AG09319 (cell line): ENCODE results near the gene MCTP2.

Source experiments
- DNase-seq: peaks from one replicate; pipeline ENCODE4 v3.0.0-alpha.2; 2010; ENCODE audit warnings: low read depth; ENCODE audit errors: extremely low read depth
- TF ChIP-seq, protein P1 (sequence below): IDR thresholded peaks from 2 replicates; pipeline ENCODE4 v1.5.1; 2011; ENCODE audit warnings: low read depth, mild to moderate bottlenecking, inconsistent platforms, low read length, moderate library complexity

Gene MCTP2, protein sequence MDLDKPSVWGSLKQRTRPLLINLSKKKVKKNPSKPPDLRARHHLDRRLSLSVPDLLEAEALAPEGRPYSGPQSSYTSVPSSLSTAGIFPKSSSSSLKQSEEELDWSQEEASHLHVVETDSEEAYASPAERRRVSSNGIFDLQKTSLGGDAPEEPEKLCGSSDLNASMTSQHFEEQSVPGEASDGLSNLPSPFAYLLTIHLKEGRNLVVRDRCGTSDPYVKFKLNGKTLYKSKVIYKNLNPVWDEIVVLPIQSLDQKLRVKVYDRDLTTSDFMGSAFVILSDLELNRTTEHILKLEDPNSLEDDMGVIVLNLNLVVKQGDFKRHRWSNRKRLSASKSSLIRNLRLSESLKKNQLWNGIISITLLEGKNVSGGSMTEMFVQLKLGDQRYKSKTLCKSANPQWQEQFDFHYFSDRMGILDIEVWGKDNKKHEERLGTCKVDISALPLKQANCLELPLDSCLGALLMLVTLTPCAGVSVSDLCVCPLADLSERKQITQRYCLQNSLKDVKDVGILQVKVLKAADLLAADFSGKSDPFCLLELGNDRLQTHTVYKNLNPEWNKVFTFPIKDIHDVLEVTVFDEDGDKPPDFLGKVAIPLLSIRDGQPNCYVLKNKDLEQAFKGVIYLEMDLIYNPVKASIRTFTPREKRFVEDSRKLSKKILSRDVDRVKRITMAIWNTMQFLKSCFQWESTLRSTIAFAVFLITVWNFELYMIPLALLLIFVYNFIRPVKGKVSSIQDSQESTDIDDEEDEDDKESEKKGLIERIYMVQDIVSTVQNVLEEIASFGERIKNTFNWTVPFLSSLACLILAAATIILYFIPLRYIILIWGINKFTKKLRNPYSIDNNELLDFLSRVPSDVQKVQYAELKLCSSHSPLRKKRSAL

DNA sequence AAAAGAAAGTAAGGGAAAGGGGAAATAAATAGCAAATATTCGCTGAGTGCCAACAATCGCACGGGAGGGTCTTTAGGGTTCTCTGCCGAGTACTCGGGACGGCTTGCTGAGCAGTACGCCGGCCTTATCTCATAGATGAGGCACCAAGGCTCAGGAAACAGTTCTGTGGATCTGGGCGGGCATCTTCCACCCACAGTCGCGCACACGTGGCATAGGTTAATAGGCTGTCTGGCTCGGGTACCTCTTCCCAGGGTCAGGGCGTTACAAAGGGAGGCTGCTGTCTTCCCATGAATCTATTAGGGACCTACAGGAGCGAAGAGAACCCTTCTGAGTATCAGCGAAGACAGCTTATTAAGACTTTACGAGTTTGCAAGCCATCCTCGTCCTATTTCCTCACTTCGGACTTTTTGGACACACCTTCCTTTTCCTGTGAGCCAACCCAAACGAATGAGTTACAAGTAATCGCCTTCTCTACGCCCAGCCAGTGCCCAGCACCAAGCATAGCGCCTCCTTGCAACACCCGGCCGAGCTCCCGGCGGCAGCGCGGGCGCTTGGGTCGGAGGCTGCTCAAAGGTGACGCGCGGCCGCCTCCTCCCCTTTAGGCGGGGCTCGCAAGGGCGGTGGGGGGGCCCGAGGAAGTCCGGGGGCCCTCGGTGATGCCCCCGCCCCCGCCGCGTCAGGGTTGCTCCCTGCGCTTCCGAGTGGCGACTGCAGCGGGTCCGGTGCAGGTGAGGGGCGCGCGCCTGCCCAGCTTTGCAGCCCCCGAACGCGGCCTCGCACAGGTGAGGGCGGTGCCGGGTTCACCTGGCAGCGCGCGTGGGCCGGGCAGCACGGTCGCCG, at the start of gene MCTP2:
MCTP2 (plus strand) TSS at position 679 of the 840 bp plus-strand sequence. CDS start 66,705 bp downstream, outside the sequence.
- TF ChIP-seq, protein P1, sequence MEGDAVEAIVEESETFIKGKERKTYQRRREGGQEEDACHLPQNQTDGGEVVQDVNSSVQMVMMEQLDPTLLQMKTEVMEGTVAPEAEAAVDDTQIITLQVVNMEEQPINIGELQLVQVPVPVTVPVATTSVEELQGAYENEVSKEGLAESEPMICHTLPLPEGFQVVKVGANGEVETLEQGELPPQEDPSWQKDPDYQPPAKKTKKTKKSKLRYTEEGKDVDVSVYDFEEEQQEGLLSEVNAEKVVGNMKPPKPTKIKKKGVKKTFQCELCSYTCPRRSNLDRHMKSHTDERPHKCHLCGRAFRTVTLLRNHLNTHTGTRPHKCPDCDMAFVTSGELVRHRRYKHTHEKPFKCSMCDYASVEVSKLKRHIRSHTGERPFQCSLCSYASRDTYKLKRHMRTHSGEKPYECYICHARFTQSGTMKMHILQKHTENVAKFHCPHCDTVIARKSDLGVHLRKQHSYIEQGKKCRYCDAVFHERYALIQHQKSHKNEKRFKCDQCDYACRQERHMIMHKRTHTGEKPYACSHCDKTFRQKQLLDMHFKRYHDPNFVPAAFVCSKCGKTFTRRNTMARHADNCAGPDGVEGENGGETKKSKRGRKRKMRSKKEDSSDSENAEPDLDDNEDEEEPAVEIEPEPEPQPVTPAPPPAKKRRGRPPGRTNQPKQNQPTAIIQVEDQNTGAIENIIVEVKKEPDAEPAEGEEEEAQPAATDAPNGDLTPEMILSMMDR = peak; percentile 12

DNA sequence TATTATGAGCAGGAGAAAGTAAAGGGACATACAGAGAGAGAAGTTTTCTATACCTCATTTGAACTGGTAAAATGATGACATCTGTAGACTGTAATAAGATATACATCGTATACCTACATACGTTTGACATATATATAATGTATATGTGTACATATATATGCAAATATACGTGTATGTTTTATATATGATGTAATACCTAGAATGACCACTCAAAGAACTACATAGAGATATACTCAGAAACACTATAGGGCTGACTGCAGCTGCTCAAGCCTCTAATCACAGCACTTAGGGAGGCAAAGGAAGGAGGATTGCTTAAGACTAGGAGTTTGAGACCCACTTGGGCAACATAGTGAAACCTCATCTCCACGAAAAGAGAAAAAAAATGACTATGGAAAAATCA, 48.5 kb upstream of the MCTP2 start:
- TF ChIP-seq, protein P1 = no peak

More for the DNA sequence above, at the start of gene MCTP2:
- DNase-seq = no peak

DNA sequence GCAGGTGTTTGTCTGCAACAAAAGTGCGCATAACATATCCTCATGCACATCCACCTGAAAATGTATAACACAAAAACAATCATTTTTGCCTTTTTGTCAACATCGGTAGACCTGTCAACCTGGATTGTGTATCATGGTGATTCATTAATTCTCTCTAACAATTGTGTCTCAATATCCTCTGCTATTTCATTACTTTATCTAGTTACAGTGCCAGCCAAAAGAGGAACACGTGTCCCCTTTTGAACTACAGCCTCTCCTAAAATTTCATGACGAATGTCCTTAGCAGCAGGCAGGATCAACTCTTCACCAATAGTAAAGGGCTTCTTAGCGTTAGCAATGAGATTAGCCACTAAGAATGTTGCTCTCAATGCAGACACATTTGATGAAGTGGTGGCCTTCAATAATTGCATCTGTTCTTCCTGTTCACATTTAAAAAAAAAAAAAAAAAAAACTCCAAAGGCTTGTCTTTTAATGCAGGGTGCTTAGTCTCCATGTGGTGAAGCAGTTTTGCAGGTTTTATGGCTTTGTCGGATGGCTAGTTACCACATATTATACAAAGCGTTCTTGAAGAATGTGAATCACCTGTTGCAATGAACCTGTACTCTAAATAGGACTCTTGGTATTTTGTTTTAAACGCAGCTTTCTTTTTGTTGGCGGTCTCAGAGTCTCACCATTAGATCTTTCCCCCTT, 45.7 kb upstream of the MCTP2 start:
- TF ChIP-seq, protein P1 = no peak
- no peak for DNase-seq

More for the DNA sequence above, 48.5 kb upstream of the MCTP2 start:
- DNase-seq = no peak

DNA sequence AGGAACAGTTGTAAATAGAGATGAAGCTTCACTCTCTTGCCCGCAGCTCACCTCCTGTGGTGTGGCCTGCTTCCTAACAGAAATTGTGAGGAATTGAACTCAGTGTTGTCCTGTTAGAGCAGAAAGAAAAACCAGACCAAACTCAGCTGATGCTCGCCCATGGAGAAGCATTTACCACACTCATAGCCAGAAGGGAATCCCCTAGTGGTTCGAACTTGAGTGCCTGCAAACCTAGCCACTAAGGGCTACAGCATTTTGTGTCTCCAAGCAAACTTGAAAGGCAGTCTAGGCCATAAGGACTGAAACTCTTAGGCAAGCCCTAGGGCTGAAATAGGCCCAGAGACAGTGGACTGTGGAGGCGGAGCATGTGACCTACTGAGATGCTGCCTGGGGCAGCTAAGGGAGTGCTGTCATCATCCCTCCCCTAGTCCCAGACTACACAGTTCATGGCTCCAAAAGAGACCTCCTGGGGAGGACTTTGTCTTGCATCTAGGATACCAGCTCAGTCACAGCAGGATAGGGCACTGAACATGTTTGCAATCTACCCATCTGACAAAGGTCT, 44.5 kb upstream of the MCTP2 start:
- TF ChIP-seq, protein P1 = no peak
- DNase-seq = no peak

DNA sequence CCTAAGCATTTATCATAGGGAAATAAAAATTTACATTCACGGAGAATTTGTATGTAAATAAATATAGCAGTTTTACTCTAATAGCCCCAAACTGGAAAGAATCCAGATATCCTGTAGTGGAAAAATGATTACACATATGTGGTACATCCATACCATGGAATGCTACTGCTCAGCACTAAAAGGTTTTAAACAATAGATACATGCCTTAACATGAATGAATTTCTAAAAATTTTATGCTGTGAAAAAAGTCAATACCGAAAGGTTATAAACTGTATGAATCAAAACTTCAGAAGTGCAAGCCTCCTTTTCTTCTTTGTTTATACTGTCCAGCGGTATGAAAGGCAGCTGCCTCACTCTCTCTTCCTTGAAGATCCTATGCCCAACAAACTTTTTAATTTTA, 37.5 kb upstream of the MCTP2 start:
- TF ChIP-seq, protein P1 = no peak
- no peak for DNase-seq

DNA sequence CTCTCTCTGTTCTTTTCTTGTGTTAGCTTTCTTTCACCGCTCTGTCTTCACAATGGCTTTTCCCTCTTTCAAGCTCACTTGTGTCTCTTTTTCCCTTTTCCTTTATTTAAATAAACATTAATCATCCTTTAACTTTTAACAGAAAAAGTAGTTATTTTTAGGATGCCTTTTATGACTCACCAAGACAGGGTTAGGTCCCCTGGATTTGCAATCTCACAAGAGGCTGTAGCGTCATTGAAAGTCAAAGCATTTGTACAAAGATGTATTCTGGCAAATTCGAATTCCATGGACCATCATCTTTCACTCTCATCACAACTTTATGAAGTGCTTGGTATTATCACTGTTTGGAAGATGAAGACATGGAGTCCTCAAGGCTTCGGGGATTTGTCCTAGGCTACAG, 34.8 kb upstream of the MCTP2 start:
- DNase-seq = no peak
- TF ChIP-seq, protein P1 = no peak
